ENCODE data around the gene SMARCA4. TPM values are rescaled to one million over a fixed set of nuclear protein-coding genes. Genes with fewer than 3 reads are reported as not detected.
"Not testable (repeated sequence)": the region's sequence is repeated elsewhere in the genome, so short reads cannot be mapped to it uniquely, and the experiment has no call there.

The SMARCA4 gene
- total RNA-seq, 2 experiments from 2014 or later: 88.6 to 98.6 TPM

- H3K36me3 Mint-ChIP-seq (ENCODE audit: low read depth): peaks cover 11% of the 10 kb centered on the region
- CTCF ChIA-PET: interaction anchor here (0.9 to 1.0 kb wide), 2 partner anchors 20 to 49 kb away, joined by 3 to 4 read pairs; no protein-coding TSS in a partner anchor
- H3K4me1 Mint-ChIP-seq (ENCODE audit: low read depth): peaks cover under 1% of the 10 kb centered on the region
- no peak overlapping the region for H3K4me3 Mint-ChIP-seq
- no peak for DNase-seq
- no peak overlapping the region for H3K27ac Mint-ChIP-seq
- H3K27me3 Mint-ChIP-seq (ENCODE audit: low read depth): no peaks in the 10 kb centered on the region
- no peaks in the 10 kb centered on the region for H3K9me3 Mint-ChIP-seq
- intact Hi-C loops (cut with micrococcal nuclease): no loop called here
Measured at GRCh38 chr19:10986301-10987127, 25.7 kb downstream of the SMARCA4 start.

GRCh38 chr19:10987571-10988297, 26.9 kb downstream of the SMARCA4 start:
- Mint-ChIP-seq H3K27me3 (ENCODE audit: low read depth) (no peaks in the 10 kb centered on the region), H3K27ac (no peak overlapping the region), H3K36me3 (ENCODE audit: low read depth) (peaks cover 13% of the 10 kb centered on the region), H3K4me3 (no peak overlapping the region), H3K4me1 (ENCODE audit: low read depth) (peaks cover 3% of the 10 kb centered on the region), H3K9me3 (no peaks in the 10 kb centered on the region)
- DNase-seq: no peak
- CTCF ChIA-PET: interaction anchor here (0.9 to 1.7 kb wide), 3 partner anchors 21 to 51 kb away, joined by 3 to 11 read pairs (median 4); no protein-coding TSS in a partner anchor
- intact Hi-C loops (cut with micrococcal nuclease): no loop called here

GRCh38 chr19:10988380-10988779, 27.6 kb downstream of the SMARCA4 start:
- no peak for DNase-seq
- H3K36me3 Mint-ChIP-seq (ENCODE audit: low read depth): peaks cover 15% of the 10 kb centered on the region
- no peaks in the 10 kb centered on the region for H3K9me3 Mint-ChIP-seq
- H3K27ac Mint-ChIP-seq: no peak overlapping the region
- intact Hi-C loops (cut with micrococcal nuclease): no loop called here
- CTCF ChIA-PET: interaction anchor here (1.5 to 1.7 kb wide), 2 partner anchors 47 to 52 kb away, joined by 3 to 11 read pairs; no protein-coding TSS in a partner anchor
- H3K4me1 Mint-ChIP-seq (ENCODE audit: low read depth): peaks cover 3% of the 10 kb centered on the region
- no peaks in the 10 kb centered on the region for H3K27me3 Mint-ChIP-seq (ENCODE audit: low read depth)
- H3K4me3 Mint-ChIP-seq: no peak overlapping the region

- H3K27me3 Mint-ChIP-seq (ENCODE audit: low read depth): no peaks in the 10 kb centered on the region
- CTCF ChIA-PET: interaction anchor here (1.5 to 1.7 kb wide), 2 partner anchors 46 to 52 kb away, joined by 3 to 11 read pairs; no protein-coding TSS in a partner anchor
Measured at GRCh38 chr19:10988921-10989320, 28.1 kb downstream of the SMARCA4 start.

GRCh38 chr19:10991076-10991475, 30.2 kb downstream of the SMARCA4 start:
- H3K36me3 Mint-ChIP-seq (ENCODE audit: low read depth): peaks cover 23% of the 10 kb centered on the region
- no peak overlapping the region for H3K4me3 Mint-ChIP-seq
- H3K27ac Mint-ChIP-seq: no peak overlapping the region
- DNase-seq: no peak
- CTCF ChIA-PET: no interaction called here
- peaks cover 3% of the 10 kb centered on the region for H3K4me1 Mint-ChIP-seq (ENCODE audit: low read depth)
- no peaks in the 10 kb centered on the region for H3K27me3 Mint-ChIP-seq (ENCODE audit: low read depth)
- H3K9me3 Mint-ChIP-seq: no peaks in the 10 kb centered on the region
- intact Hi-C loops (cut with micrococcal nuclease): no loop called here

More at GRCh38 chr19:10988921-10989320, 28.1 kb downstream of the SMARCA4 start:
- intact Hi-C loops (cut with micrococcal nuclease): no loop called here
- H3K27ac Mint-ChIP-seq: no peak overlapping the region
- H3K36me3 Mint-ChIP-seq (ENCODE audit: low read depth): peaks cover 15% of the 10 kb centered on the region
- H3K9me3 Mint-ChIP-seq: no peaks in the 10 kb centered on the region
- H3K4me3 Mint-ChIP-seq: no peak overlapping the region
- peaks cover 3% of the 10 kb centered on the region for H3K4me1 Mint-ChIP-seq (ENCODE audit: low read depth)
- DNase-seq: no peak

GRCh38 chr19:10991521-10992081, 30.8 kb downstream of the SMARCA4 start:
- CTCF ChIA-PET: interaction anchor here (0.6 to 0.8 kb wide), 2 partner anchors 51 to 72 kb away, joined by 3 read pairs; no protein-coding TSS in a partner anchor
- intact Hi-C loops (cut with micrococcal nuclease): no loop called here
- Mint-ChIP-seq H3K4me1 (ENCODE audit: low read depth) (peaks cover 3% of the 10 kb centered on the region), H3K27ac (no peak overlapping the region), H3K36me3 (ENCODE audit: low read depth) (peaks cover 26% of the 10 kb centered on the region), H3K4me3 (no peak overlapping the region), H3K27me3 (ENCODE audit: low read depth) (no peaks in the 10 kb centered on the region), H3K9me3 (no peaks in the 10 kb centered on the region)
- DNase-seq: no peak

- DNase-seq; H3K4me3 Mint-ChIP-seq; H3K9me3 Mint-ChIP-seq; H3K27me3 Mint-ChIP-seq (ENCODE audit: low read depth); H3K4me1 Mint-ChIP-seq (ENCODE audit: low read depth); H3K27ac Mint-ChIP-seq; intact Hi-C loops (cut with micrococcal nuclease): not testable (repeated sequence)
- CTCF ChIA-PET: interaction anchor here (0.8 kb wide), 1 partner anchor 51 kb away, joined by 3 read pairs; no protein-coding TSS in a partner anchor
- H3K36me3 Mint-ChIP-seq (ENCODE audit: low read depth): peaks cover 29% of the 10 kb centered on the region
Measured at GRCh38 chr19:10992174-10992573, 31.3 kb downstream of the SMARCA4 start.

- no peaks in the 10 kb centered on the region for H3K27me3 Mint-ChIP-seq (ENCODE audit: low read depth)
- H3K27ac Mint-ChIP-seq: no peak overlapping the region
- peaks cover 30% of the 10 kb centered on the region for H3K36me3 Mint-ChIP-seq (ENCODE audit: low read depth)
- H3K9me3 Mint-ChIP-seq: no peaks in the 10 kb centered on the region
- peaks cover 3% of the 10 kb centered on the region for H3K4me1 Mint-ChIP-seq (ENCODE audit: low read depth)
- H3K4me3 Mint-ChIP-seq: no peak overlapping the region
- intact Hi-C loops (cut with micrococcal nuclease): no loop called here
- CTCF ChIA-PET: no interaction called here
- no peak for DNase-seq
Measured at GRCh38 chr19:10995926-10996600, 35.2 kb downstream of the SMARCA4 start.

- no peak overlapping the region for H3K27ac Mint-ChIP-seq
- DNase-seq: no peak
- no peaks in the 10 kb centered on the region for H3K9me3 Mint-ChIP-seq
- H3K36me3 Mint-ChIP-seq (ENCODE audit: low read depth): peaks cover 33% of the 10 kb centered on the region
- CTCF ChIA-PET: interaction anchor here (0.7 to 0.8 kb wide), 2 partner anchors 61 to 189 kb away, joined by 4 to 5 read pairs; no protein-coding TSS in a partner anchor
- H3K4me3 Mint-ChIP-seq: no peak overlapping the region
- intact Hi-C loops (cut with micrococcal nuclease): no loop called here
- H3K27me3 Mint-ChIP-seq (ENCODE audit: low read depth): no peaks in the 10 kb centered on the region
- H3K4me1 Mint-ChIP-seq (ENCODE audit: low read depth): no peaks in the 10 kb centered on the region
Measured at GRCh38 chr19:10998045-10998533, 37.3 kb downstream of the SMARCA4 start.

GRCh38 chr19:10998666-10999065, 37.8 kb downstream of the SMARCA4 start:
- intact Hi-C loops (cut with micrococcal nuclease): no loop called here
- no peaks in the 10 kb centered on the region for H3K4me1 Mint-ChIP-seq (ENCODE audit: low read depth)
- H3K9me3 Mint-ChIP-seq: no peaks in the 10 kb centered on the region
- CTCF ChIA-PET: interaction anchor here (0.7 to 0.8 kb wide), 2 partner anchors 62 to 188 kb away, joined by 4 to 5 read pairs; no protein-coding TSS in a partner anchor
- H3K4me3 Mint-ChIP-seq: no peak overlapping the region
- no peaks in the 10 kb centered on the region for H3K27me3 Mint-ChIP-seq (ENCODE audit: low read depth)
- DNase-seq: no peak
- peaks cover 34% of the 10 kb centered on the region for H3K36me3 Mint-ChIP-seq (ENCODE audit: low read depth)
- no peak overlapping the region for H3K27ac Mint-ChIP-seq

- peaks cover 32% of the 10 kb centered on the region for H3K36me3 Mint-ChIP-seq (ENCODE audit: low read depth)
- H3K4me1 Mint-ChIP-seq (ENCODE audit: low read depth): peaks cover 3% of the 10 kb centered on the region
- no peaks in the 10 kb centered on the region for H3K9me3 Mint-ChIP-seq
- no peak overlapping the region for H3K4me3 Mint-ChIP-seq
- H3K27ac Mint-ChIP-seq: no peak overlapping the region
- CTCF ChIA-PET: interaction anchor here (1.0 to 1.8 kb wide), 2 partner anchors 30 to 64 kb away, joined by 5 read pairs; no protein-coding TSS in a partner anchor
- no peak for DNase-seq
- intact Hi-C loops (cut with micrococcal nuclease): no loop called here
- H3K27me3 Mint-ChIP-seq (ENCODE audit: low read depth): no peaks in the 10 kb centered on the region
Measured at GRCh38 chr19:11005521-11005920, 44.7 kb downstream of the SMARCA4 start.

All from activated naive CD4-positive, alpha-beta T cell treated with anti-CD3 and anti-CD28 coated beads for 36 hours (primary cell).